Neural progenitor cell (in vitro differentiated cells): ENCODE data around the gene FAM118A.

Experiments used
- CTCF ChIP-seq: fragments of 200-600 bp; sonication (generic); IDR thresholded peaks from 2 replicates; pipeline ENCODE4 v1.5.1; 2017; ENCODE audit warnings: antibody characterized with exemption, mild to moderate bottlenecking
- EZH2 ChIP-seq: fragments of 200-600 bp; sonication (generic); IDR thresholded peaks from 2 replicates; pipeline ENCODE4 v1.6.1; 2017; ENCODE audit warnings: antibody characterized with exemption, mild to moderate bottlenecking, moderate library complexity

DNA sequence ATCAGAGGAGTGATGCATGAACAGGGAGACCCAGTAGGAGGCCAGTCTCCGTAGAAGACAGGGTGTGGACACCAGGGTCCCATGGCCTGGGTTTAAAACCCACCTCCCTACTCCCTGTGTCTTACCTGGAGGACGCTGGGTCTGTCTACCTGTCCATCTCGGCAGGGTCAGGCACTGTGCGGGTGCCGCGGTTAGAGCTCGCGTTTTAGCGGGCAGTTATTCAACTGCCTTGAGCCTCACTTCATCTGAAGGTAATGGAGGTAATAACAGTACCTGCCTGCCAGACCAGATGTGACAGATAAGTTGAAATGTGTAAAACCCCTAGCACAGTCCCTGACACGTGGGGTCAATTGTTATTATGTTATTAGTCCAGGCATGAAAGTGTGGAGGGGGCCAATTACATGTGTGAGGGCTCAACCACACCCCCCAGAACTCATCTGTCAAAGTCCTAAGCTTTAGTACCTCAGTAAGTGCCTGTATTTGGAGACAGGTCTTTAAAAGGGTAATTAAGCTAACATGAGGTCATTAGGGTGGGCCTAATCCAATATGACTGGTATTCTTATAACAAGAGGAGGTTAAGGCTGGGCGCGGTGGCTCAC, 33.1 kb upstream of the FAM118A start:
- TF ChIP-seq CTCF (no peak), EZH2 (no peak)
